Peyer's patch (tissue), 4 donors: Measurements from ENCODE around the gene HIPK3. TPM values are rescaled to one million over a fixed set of nuclear protein-coding genes. Genes with fewer than 3 reads are reported as not detected.
"Not testable (repeated sequence)": the region's sequence is repeated elsewhere in the genome, so short reads cannot be mapped to it uniquely, and the experiment has no call there.

Experiments
- DNase-seq, 3 donors: peaks; one replicate each; pipeline ENCODE4 v3.0.0-alpha.2; 2017 to 2019
- H3K27ac ChIP-seq, 4 donors: fragments of 200-600 bp; sonication (generic); one replicate each; pipeline ENCODE4 v1.5.1; 2016 to 2019
- H3K27me3 ChIP-seq, 2 donors: fragments of 200-600 bp; sonication (generic); one replicate each; pipeline ENCODE4 v1.5.1; 2019
- H3K36me3 ChIP-seq, 3 donors: fragments of 200-600 bp; sonication (generic); one replicate each; pipeline ENCODE4 v1.5.1; 2016 to 2019
- H3K4me1 ChIP-seq, 4 donors: fragments of 200-600 bp; sonication (generic); one replicate each; pipeline ENCODE4 v1.5.1; 2016 to 2019
- H3K4me3 ChIP-seq, 4 donors: fragments of 200-600 bp; sonication (generic); 1 replicate in 3 of 4; 2 replicates in 1 of 4; pipeline ENCODE4 v1.5.1; 2016 to 2019; ENCODE audit warnings: mild to moderate bottlenecking in 1 of 4
- H3K9me3 ChIP-seq, 4 donors: fragments of 200-600 bp; sonication (generic); one replicate each; pipeline ENCODE4 v1.5.1; 2016 to 2019; ENCODE audit warnings: mild to moderate bottlenecking in 1 of 4
- POLR2A ChIP-seq, 2 donors: fragments of 450-650 bp; IDR thresholded peaks; one replicate each; pipeline ENCODE4 v1.5.1; 2017; ENCODE audit warnings: antibody characterized with exemption in 2 of 2, mild to moderate bottlenecking in 2 of 2, moderate library complexity in 2 of 2
- total RNA-seq, 4 donors: library from RNA; depleted of rRNA; stranded (reverse); fragments of >200 nt; gene quantifications; one replicate each; pipeline ENCODE4 v1.1.0, GENCODE V29; 2016
- TF ChIP-seq, protein P1 (sequence below), 6 experiments: fragments of 450-650 bp in 4 of 6; fragments of 200-600 bp in 2 of 6; sonication (generic) in 1 of 6; IDR thresholded peaks; one replicate each; pipeline ENCODE4 v1.5.1; 2017 to 2019; ENCODE audit warnings: antibody characterized with exemption in 6 of 6, mild to moderate bottlenecking in 3 of 6, moderate library complexity in 1 of 6

HIPK3 gene
- total RNA-seq, 4 donors from 2014 or later: 87.8 to 123 (median 97.8) TPM

GRCh38 chr11:33256031-33256812 is 959 bp upstream of the HIPK3 start:
- Histone ChIP-seq H3K4me3 (peak overlapping the region; percentile 85 to 98 (median 94)), H3K27me3 (no peaks in the 10 kb centered on the region), H3K9me3 (no peaks in the 10 kb centered on the region), H3K36me3 (no peaks in the 10 kb centered on the region), H3K27ac (peak overlapping the region; percentile 97 to 100 (median 100)), H3K4me1 (peaks cover 0 to 11% (median 4%) of the 10 kb centered on the region in 4 donors)
- DNase-seq: no peak
- TF ChIP-seq, protein P1, sequence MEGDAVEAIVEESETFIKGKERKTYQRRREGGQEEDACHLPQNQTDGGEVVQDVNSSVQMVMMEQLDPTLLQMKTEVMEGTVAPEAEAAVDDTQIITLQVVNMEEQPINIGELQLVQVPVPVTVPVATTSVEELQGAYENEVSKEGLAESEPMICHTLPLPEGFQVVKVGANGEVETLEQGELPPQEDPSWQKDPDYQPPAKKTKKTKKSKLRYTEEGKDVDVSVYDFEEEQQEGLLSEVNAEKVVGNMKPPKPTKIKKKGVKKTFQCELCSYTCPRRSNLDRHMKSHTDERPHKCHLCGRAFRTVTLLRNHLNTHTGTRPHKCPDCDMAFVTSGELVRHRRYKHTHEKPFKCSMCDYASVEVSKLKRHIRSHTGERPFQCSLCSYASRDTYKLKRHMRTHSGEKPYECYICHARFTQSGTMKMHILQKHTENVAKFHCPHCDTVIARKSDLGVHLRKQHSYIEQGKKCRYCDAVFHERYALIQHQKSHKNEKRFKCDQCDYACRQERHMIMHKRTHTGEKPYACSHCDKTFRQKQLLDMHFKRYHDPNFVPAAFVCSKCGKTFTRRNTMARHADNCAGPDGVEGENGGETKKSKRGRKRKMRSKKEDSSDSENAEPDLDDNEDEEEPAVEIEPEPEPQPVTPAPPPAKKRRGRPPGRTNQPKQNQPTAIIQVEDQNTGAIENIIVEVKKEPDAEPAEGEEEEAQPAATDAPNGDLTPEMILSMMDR (IDR thresholded peaks at IDR 0.05): no peak
- TF ChIP-seq POLR2A (IDR thresholded peaks at IDR 0.05): no peak

DNA sequence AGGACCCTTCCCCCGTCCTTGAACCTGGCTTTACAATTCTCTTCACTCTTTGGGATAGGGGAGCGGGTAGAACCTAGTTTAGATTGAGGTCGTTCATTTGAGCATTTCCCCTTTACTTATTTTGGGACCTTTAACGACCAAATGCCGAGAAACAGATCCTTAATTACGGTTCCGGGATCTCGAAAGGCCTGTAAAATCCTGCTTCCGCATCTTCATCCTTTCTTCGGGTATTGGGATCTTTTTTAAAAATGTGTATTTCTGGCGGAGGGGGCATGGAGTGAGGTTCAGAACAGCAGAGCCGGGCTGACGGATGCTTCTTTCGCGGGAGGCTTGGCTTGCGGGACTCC is 395 bp upstream of the HIPK3 start:
- Histone ChIP-seq H3K4me1 (peaks cover 0 to 11% (median 4%) of the 10 kb centered on the region in 4 donors), H3K27ac (peak overlapping the region; percentile 97 to 100 (median 100)), H3K27me3 (no peaks in the 10 kb centered on the region), H3K36me3 (no peaks in the 10 kb centered on the region), H3K4me3 (peak overlapping the region; percentile 85 to 98 (median 94)), H3K9me3 (no peaks in the 10 kb centered on the region)
- DNase-seq: no peak
- TF ChIP-seq, protein P1 (IDR thresholded peaks at IDR 0.05): no peak
- no peak for TF ChIP-seq POLR2A (IDR thresholded peaks at IDR 0.05)

GRCh38 chr11:33257897-33258630 is 883 bp downstream of the HIPK3 start:
- no peaks in the 10 kb centered on the region for H3K9me3 ChIP-seq
- no peaks in the 10 kb centered on the region for H3K36me3 ChIP-seq
- DNase-seq: peak; percentile 69 to 88 (median 85)
- peak overlapping the region; percentile 97 to 100 (median 100) for H3K27ac ChIP-seq
- H3K4me1 ChIP-seq: peaks cover 0 to 15% (median 6%) of the 10 kb centered on the region in 4 donors
- TF ChIP-seq, protein P1 (IDR thresholded peaks at IDR 0.05): peak in 4 of 6 experiments; percentile 15 to 59 (median 47)
- TF ChIP-seq POLR2A (IDR thresholded peaks at IDR 0.05): peak; percentile 54 to 55
- H3K27me3 ChIP-seq: no peaks in the 10 kb centered on the region
- H3K4me3 ChIP-seq: peak overlapping the region; percentile 85 to 98 (median 94)

- no peak for DNase-seq
- no peak for TF ChIP-seq POLR2A (IDR thresholded peaks at IDR 0.05)
- TF ChIP-seq, protein P1 (IDR thresholded peaks at IDR 0.05): no peak
- H3K27me3 ChIP-seq: no peaks in the 10 kb centered on the region
- peak overlapping the region; percentile 97 to 100 (median 100) for H3K27ac ChIP-seq
- H3K9me3 ChIP-seq: no peaks in the 10 kb centered on the region
- peak overlapping the region; percentile 85 to 98 (median 94) for H3K4me3 ChIP-seq
- peaks cover 0 to 22% (median 6%) of the 10 kb centered on the region in 4 donors for H3K4me1 ChIP-seq
- no peaks in the 10 kb centered on the region for H3K36me3 ChIP-seq
Observed at GRCh38 chr11:33258631-33259205, 1.5 kb downstream of the HIPK3 start.

- TF ChIP-seq POLR2A (IDR thresholded peaks at IDR 0.05): no peak
- TF ChIP-seq, protein P1 (IDR thresholded peaks at IDR 0.05): no peak
- Histone ChIP-seq H3K36me3 (no peaks in the 10 kb centered on the region), H3K9me3 (no peaks in the 10 kb centered on the region), H3K27ac (peak overlapping the region in 3 of 4 donors; percentile 11 to 100 (median 100)), H3K4me1 (peaks cover 0 to 28% (median 6%) of the 10 kb centered on the region in 4 donors), H3K4me3 (peak overlapping the region in 2 of 4 donors; percentile 92 to 97), H3K27me3 (no peaks in the 10 kb centered on the region)
- DNase-seq: no peak
Observed at GRCh38 chr11:33259869-33260268, 2.7 kb downstream of the HIPK3 start.

DNA sequence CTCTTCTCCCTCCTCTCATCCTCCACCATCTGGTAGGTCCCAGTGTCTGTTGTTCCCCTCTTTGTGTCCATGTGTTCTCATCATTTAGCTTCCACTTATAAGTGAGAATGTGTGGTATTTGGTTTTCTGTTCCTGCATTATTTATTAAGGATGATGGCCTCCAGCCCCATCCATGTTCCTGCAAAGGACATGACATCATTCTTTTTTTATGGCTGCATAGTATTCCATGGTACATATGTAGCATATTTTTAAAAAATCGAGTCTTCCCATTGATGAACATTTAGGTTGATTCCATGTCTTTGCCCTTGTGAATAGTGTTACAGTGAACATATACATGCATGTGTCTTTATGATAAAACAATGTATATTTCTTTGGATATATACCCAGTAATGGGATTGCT is 4.2 kb downstream of the HIPK3 start:
- H3K27ac ChIP-seq: not testable (repeated sequence)

More for the DNA sequence above, 4.2 kb downstream of the HIPK3 start:
- not testable (repeated sequence) for DNase-seq, H3K36me3 ChIP-seq, H3K27me3 ChIP-seq, H3K9me3 ChIP-seq, H3K4me3 ChIP-seq
- peaks cover 0 to 32% (median 4%) of the 10 kb centered on the region in 4 donors for H3K4me1 ChIP-seq
